OCI-LY3 (cell line): ENCODE measurements around the gene GFOD1.

Experiments used
- CTCF ChIP-seq: fragments of 200-600, 300-600 bp; sonication (generic); IDR thresholded peaks from 2 replicates; pipeline ENCODE4 v1.5.1; 2014; ENCODE audit warnings: antibody characterized with exemption, low read length, low read depth
- EZH2phosphoT487 ChIP-seq: fragments of 200-600 bp; shearing (Covaris generic); IDR thresholded peaks from 2 replicates; pipeline ENCODE4 v1.6.1; 2018; ENCODE audit warnings: antibody characterized with exemption, mixed run types, low read depth

GRCh38 chr6:13447949-13448724, 39.3 kb downstream of the GFOD1 start:
- TF ChIP-seq CTCF (no peak), EZH2phosphoT487 (no peak)
